Stimulated activated memory B cell treated with anti-CD40 and anti-IgM and Interleukin-4, amounts not matched to agents 10 μg/mL and 1 μg/mL and 100 μg/mL, for 72 hours (primary cell): ENCODE results near the gene RPS27A.
A peak's percentile ranks its signal among the peaks of the same experiment; 100 is the strongest.
"Not testable (repeated sequence)": the region's sequence is repeated elsewhere in the genome, so short reads cannot be mapped to it uniquely, and the experiment has no call there.

ENCODE experiments used
- ATAC-seq: fragments of 150-1000 bp; cut with Tn5 transposase; 2 replicates; pipeline ENCODE4 v1.10.0; 2021
- H3K27ac Mint-ChIP-seq: one replicate; pipeline ENCODE4 v1.8.0; 2022; ENCODE audit warnings: mild to moderate bottlenecking, mixed read lengths
- H3K27me3 Mint-ChIP-seq: one replicate; pipeline ENCODE4 v1.8.0; 2022; ENCODE audit warnings: mixed read lengths
- H3K36me3 Mint-ChIP-seq: one replicate; pipeline ENCODE4 v1.8.0; 2022; ENCODE audit warnings: mixed read lengths
- H3K4me1 Mint-ChIP-seq: one replicate; pipeline ENCODE4 v1.8.0; 2022; ENCODE audit warnings: mixed read lengths
- H3K4me3 Mint-ChIP-seq: one replicate; pipeline ENCODE4 v1.8.0; 2022; ENCODE audit warnings: mild to moderate bottlenecking, moderate library complexity, mixed read lengths
- H3K9me3 Mint-ChIP-seq: one replicate; pipeline ENCODE4 v1.8.0; 2022; ENCODE audit warnings: mixed read lengths

Gene RPS27A

GRCh38 chr2:55232084-55232862 is at the start of gene RPS27A, which contains the start of gene CLHC1:
Gene RPS27A (plus strand): TSS chr2:55232688. CDS start chr2:55232825, 137 bp downstream.
Gene CLHC1 (minus strand): TSS chr2:55232293. CDS start chr2:55222411, 9,882 bp downstream.
- Mint-ChIP-seq H3K4me1 (peaks cover 53% of the 10 kb centered on the region), H3K36me3 (peaks cover 25% of the 10 kb centered on the region), H3K4me3 (peak within 1 kb of the TSS; percentile 100), H3K27me3 (no peaks in the 10 kb centered on the region), H3K27ac (peak within 1 kb of the TSS; percentile 97), H3K9me3 (no peaks in the 10 kb centered on the region)
- ATAC-seq, result peak; percentile 94

GRCh38 chr2:55186837-55187236 is 45.7 kb upstream of the RPS27A start:
- not testable (repeated sequence) for H3K9me3 Mint-ChIP-seq, H3K4me3 Mint-ChIP-seq, H3K27ac Mint-ChIP-seq, H3K27me3 Mint-ChIP-seq, ATAC-seq, H3K4me1 Mint-ChIP-seq
- H3K36me3 Mint-ChIP-seq, result peaks cover 25% of the 10 kb centered on the region

DNA sequence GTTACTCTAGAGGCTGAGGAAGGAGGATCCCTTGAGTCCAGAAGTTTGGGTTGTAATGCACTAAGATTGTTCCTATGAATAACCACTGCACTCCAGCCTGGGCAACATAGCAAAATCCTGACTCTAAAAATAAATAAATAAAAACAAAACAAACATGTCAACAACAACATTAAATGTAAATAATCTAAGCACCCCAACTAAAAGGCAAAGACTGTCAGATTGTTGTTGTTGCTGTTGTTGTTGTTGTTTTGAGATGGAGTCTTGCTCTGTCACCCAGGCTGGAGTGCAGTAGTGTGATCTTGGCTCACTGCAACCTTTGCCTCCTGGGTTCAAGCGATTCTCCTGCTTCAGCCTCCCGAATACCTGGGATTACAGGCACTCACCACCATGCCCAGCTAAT is 40.6 kb upstream of the RPS27A start:
- peaks cover 49% of the 10 kb centered on the region for H3K36me3 Mint-ChIP-seq
- H3K9me3 Mint-ChIP-seq, H3K27ac Mint-ChIP-seq, H3K4me3 Mint-ChIP-seq, ATAC-seq, H3K27me3 Mint-ChIP-seq, H3K4me1 Mint-ChIP-seq: not testable (repeated sequence)

DNA sequence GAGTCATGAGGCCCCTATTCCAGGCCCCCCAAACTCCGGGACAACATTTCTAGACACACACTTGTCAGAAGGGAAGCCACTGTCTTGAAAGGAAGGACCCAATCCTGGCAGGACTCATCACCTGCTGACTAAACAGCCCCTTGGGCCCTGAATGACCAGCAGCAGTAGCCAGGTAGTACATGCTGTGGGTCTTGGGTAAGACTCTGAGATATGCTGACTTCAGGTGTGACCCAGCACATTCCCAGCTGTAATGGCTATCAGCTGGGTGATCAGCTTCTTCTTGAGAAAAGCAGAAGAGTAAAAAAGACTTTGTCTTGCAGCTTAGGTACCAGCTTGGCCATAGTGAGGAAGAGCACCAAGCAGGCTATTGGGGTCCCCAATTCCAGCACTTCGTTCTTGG is 36.0 kb upstream of the RPS27A start:
- Mint-ChIP-seq H3K27ac (no peak overlapping the region), H3K27me3 (no peaks in the 10 kb centered on the region), H3K9me3 (peaks cover 18% of the 10 kb centered on the region), H3K36me3 (peaks cover 68% of the 10 kb centered on the region), H3K4me1 (no peaks in the 10 kb centered on the region), H3K4me3 (no peak overlapping the region)
- no peak for ATAC-seq

DNA sequence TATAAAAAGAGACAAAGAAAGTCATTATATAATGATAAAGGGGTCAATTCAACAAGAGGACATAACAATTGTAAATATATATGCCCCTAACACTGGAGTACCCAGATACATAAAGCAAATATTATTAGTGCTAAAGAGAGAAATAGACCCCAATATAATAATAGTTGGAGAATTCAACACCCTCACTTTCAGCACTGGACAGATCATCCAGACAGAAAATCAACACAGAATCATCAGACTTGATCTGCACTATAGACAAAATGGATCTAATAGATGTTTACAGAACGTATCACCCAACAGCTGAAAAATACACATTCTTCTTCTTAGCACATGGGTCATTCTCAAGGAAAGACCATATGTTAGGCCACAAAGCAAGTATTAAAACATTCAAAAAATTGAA is 32.1 kb upstream of the RPS27A start:
- H3K27ac Mint-ChIP-seq, result no peak overlapping the region
- peaks cover 23% of the 10 kb centered on the region for H3K9me3 Mint-ChIP-seq
- no peaks in the 10 kb centered on the region for H3K27me3 Mint-ChIP-seq
- no peaks in the 10 kb centered on the region for H3K4me1 Mint-ChIP-seq
- no peak overlapping the region for H3K4me3 Mint-ChIP-seq
- ATAC-seq, result no peak
- H3K36me3 Mint-ChIP-seq, result peaks cover 78% of the 10 kb centered on the region

- H3K27ac Mint-ChIP-seq, result no peak overlapping the region
- no peak for ATAC-seq
- H3K9me3 Mint-ChIP-seq, result peaks cover 20% of the 10 kb centered on the region
These were observed 28.0 kb upstream of the RPS27A start for GRCh38 chr2:55204536-55204935.

DNA sequence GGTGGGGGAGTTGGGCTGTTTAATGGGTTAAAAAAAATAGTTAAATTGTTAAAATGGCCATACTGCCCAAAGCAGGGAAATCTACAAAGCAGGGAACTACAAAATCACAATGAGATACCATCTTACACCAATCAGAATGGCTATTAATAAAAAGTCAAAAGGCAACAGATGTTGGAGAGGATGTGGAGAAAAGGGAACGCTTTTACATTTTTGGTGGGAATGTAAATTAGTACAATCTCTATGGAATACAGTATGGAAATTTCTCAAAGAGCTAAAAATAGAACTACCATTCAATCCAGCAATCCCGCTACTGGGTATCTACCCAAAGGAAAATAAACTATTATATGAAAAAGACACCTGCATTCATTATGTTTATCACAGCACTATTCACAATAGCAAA is 27.5 kb upstream of the RPS27A start:
- no peak for ATAC-seq
- Mint-ChIP-seq H3K9me3 (peaks cover 18% of the 10 kb centered on the region), H3K4me1 (no peaks in the 10 kb centered on the region), H3K36me3 (peaks cover 43% of the 10 kb centered on the region), H3K27ac (no peak overlapping the region), H3K27me3 (no peaks in the 10 kb centered on the region), H3K4me3 (no peak overlapping the region)

More at GRCh38 chr2:55204536-55204935, 28.0 kb upstream of the RPS27A start:
- Mint-ChIP-seq H3K4me3 (no peak overlapping the region), H3K36me3 (peaks cover 48% of the 10 kb centered on the region), H3K4me1 (no peaks in the 10 kb centered on the region), H3K27me3 (no peaks in the 10 kb centered on the region)

GRCh38 chr2:55213822-55214221 is 18.7 kb upstream of the RPS27A start:
- Mint-ChIP-seq H3K9me3 (no peaks in the 10 kb centered on the region), H3K36me3 (no peaks in the 10 kb centered on the region), H3K4me1 (no peaks in the 10 kb centered on the region), H3K27me3 (no peaks in the 10 kb centered on the region), H3K27ac (no peak overlapping the region), H3K4me3 (no peak overlapping the region)
- no peak for ATAC-seq

DNA sequence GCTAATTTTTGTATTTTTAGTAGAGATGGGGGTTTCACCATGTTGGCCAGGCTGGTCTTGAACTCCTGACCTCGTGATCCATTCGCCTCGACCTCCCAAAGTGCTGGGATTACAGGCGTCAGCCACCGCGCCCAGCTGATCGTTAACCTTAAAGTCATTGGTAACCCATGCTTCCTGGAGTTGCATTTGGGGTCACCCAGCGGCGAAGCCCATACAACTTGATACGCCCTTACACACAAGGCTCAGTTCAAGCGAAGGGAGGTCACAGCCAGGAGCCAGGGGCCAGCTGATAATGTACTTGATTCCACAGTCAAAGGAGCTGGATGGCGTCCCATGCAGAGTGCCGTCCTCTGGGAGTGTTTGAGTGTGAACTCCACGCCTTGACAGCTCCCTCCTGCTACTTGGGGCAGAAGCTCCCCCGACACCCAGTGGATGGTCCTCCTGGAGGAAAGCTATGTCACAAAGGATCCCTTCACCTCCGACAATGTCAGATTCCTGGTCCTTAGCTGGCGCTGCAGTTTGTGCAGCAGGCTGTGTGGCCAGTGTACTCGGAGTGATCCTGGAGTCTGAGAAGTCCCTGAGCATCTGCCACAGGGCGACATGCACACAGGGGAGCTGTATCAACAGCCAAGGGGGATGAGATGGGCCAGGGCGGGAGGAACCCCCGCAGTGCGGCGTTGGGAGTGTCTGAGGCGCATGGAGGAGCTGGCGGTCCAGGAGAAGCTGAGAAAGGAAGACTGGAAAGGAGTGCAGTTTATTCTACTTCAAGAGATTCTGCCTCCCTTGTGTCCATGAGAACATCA is 8.3 kb upstream of the RPS27A start:
- Mint-ChIP-seq H3K4me1 (peaks cover 18% of the 10 kb centered on the region), H3K27ac (peak overlapping the region; percentile 88), H3K27me3 (no peaks in the 10 kb centered on the region), H3K36me3 (peaks cover 7% of the 10 kb centered on the region), H3K9me3 (no peaks in the 10 kb centered on the region), H3K4me3 (peak overlapping the region; percentile 81)
- no peak for ATAC-seq

- Mint-ChIP-seq H3K4me3 (no peak overlapping the region), H3K27ac (peak overlapping the region; percentile 88), H3K36me3 (peaks cover 7% of the 10 kb centered on the region), H3K9me3 (no peaks in the 10 kb centered on the region), H3K27me3 (no peaks in the 10 kb centered on the region), H3K4me1 (peaks cover 18% of the 10 kb centered on the region)
- no peak for ATAC-seq
These were observed 7.7 kb upstream of the RPS27A start for GRCh38 chr2:55224761-55225261.

DNA sequence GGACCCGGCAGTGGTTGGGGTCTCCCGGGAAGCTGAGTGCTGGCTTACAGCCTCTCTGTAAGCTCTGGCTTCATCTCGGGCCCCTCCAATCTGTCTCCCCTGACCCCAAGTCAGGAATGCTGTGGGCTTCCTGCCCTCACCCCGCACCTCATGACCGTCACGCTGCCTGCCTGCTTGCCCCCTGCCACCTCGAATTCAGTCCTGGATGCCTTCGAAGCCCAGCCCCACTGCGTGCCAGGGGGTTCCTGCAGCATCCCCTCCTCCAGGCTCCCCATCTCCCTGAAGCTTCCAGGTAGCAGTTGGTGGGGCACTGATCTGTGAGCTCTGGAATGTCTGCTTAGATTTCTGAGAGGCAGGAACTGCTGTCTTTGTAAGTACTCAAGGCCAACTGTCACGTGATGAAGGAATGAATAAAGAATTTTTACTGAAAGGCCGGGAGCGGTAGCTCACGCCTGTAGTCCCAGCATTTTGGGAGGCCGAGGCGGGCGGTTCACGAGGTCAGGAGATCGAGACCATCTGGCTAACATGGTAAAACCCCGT is 6.9 kb upstream of the RPS27A start:
- H3K27ac Mint-ChIP-seq, result peak overlapping the region; percentile 88
- peaks cover 22% of the 10 kb centered on the region for H3K4me1 Mint-ChIP-seq
- ATAC-seq, result no peak
- no peaks in the 10 kb centered on the region for H3K9me3 Mint-ChIP-seq
- no peak overlapping the region for H3K4me3 Mint-ChIP-seq
- peaks cover 7% of the 10 kb centered on the region for H3K36me3 Mint-ChIP-seq
- no peaks in the 10 kb centered on the region for H3K27me3 Mint-ChIP-seq

GRCh38 chr2:55227437-55228225 is 4.9 kb upstream of the RPS27A start:
- H3K27ac Mint-ChIP-seq, result peak overlapping the region; percentile 44
- not testable (repeated sequence) for H3K27me3 Mint-ChIP-seq, ATAC-seq, H3K36me3 Mint-ChIP-seq, H3K4me3 Mint-ChIP-seq, H3K9me3 Mint-ChIP-seq
- peaks cover 30% of the 10 kb centered on the region for H3K4me1 Mint-ChIP-seq

GRCh38 chr2:55228226-55228563 is 4.3 kb upstream of the RPS27A start:
- Mint-ChIP-seq H3K27ac (peak overlapping the region; percentile 44), H3K4me1 (peaks cover 31% of the 10 kb centered on the region), H3K36me3 (peaks cover 10% of the 10 kb centered on the region), H3K9me3 (no peaks in the 10 kb centered on the region), H3K4me3 (no peak overlapping the region), H3K27me3 (no peaks in the 10 kb centered on the region)
- no peak for ATAC-seq

DNA sequence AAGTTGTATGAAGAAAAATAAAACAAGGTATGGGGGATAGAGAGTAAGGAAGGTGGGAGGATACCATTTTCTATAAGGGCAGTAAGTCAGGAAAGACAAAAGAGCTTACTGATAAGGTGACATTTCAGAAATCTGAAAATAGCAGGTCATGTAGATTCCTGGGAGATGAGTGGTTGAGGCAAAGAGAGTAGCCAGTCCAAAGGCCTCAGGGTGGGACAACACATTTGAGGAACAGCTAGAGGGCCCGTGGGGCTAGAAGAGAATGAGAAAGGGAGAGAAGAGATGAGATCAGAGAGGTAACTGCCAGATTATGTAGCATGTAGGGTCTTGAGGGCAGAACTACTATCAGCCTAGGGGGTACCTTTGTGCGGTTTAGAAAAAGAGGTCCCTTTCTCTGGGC is 3.3 kb upstream of the RPS27A start:
- H3K9me3 Mint-ChIP-seq, result no peaks in the 10 kb centered on the region
- peaks cover 40% of the 10 kb centered on the region for H3K4me1 Mint-ChIP-seq
- no peak for ATAC-seq
- H3K27ac Mint-ChIP-seq, result no peak overlapping the region
- no peaks in the 10 kb centered on the region for H3K27me3 Mint-ChIP-seq
- no peak overlapping the region for H3K4me3 Mint-ChIP-seq
- peaks cover 20% of the 10 kb centered on the region for H3K36me3 Mint-ChIP-seq

DNA sequence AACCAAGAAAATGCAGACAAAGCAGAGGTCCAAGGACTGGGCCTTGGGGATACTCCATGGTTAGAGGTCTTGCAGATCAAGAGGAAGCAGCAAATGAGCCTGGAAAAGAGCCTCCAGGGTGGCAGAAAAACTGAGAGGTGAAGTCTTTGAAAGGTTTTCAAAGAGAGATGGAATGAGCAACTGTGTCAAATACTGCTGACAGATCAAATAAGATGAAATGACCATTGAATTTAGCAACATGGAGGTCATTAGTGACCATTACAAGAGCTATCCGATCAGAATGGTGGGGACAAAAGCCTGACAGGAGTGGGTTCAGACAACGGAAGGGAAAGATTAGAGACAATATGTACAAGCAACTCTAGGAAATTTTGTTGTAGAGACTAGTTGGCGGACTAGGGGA is 1.9 kb upstream of the RPS27A start:
- H3K27ac Mint-ChIP-seq, result no peak overlapping the region
- ATAC-seq, result no peak
- peak overlapping the region; percentile 100 for H3K4me3 Mint-ChIP-seq
- no peaks in the 10 kb centered on the region for H3K9me3 Mint-ChIP-seq
- H3K27me3 Mint-ChIP-seq, result no peaks in the 10 kb centered on the region
- H3K36me3 Mint-ChIP-seq, result peaks cover 25% of the 10 kb centered on the region
- peaks cover 52% of the 10 kb centered on the region for H3K4me1 Mint-ChIP-seq
